HG03457 (cell line): ENCODE results near the gene DIP2C.
"Not testable (repeated sequence)": the region's sequence is repeated elsewhere in the genome, so short reads cannot be mapped to it uniquely, and the experiment has no call there.

Experiments used
- ATAC-seq: cut with Tn5 transposase; IDR thresholded peaks from one replicate; pipeline ENCODE4 v1.9.1; 2021; ENCODE audit warnings: moderate number of reproducible peaks; ENCODE audit not compliant: unreplicated experiment

DIP2C gene

DNA sequence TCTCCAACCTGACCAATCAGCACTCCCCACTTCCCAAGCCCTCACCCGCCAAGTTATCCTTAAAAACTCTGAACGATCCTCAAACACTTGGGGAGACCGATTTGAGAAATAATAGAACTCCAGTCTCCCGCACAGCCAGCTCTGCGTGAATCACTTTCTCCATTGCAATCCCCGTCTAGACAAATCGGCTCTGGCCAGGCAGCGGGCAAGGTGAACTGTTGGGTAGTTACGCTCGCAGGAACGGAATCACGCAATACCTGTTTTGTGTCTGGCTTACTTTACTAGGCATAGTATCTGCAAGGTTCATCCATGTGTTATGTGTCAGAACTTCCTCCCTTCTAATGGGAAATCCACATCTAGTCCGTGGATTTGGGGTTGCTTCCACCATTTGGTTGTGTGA, 282.5 kb downstream of the DIP2C start:
- ATAC-seq = no peak

DNA sequence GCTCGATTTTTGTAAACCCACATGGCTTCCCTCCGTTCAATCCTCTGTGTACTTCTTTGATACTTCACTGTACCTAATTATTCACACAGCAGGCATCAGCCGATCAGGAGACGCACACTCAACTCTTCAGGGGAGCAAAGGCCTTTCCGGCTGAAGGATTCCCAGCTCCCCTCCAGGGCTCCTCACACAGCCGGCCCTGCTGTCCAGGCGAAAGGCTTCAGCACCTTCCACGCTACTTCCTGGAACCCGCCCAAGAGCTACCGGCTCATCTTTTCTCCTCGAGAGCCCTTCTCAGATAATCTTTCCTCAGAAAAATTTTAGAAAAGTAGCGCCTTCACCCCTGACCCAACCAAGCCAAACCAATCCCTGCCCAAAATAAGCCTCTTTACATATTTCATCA, 283.8 kb downstream of the DIP2C start:
- ATAC-seq = no peak

DNA sequence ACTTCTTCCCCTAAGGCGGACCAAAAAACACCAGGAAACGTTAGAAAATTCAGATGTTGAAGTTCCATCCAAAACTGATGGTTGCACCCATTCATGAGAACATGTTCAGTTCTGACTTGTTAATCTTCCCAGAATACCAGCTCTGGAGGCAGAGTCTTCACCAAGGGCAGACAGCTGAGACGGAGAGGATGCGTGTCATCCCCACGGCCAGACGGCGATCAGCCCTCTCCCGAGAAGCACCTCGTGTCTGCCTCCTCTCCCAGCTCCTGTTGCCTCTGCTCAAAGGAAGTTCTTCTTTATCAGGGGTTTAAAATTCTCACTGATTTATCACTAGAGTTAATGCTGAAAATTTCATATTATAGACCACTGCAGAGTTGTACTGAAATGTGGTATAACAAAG, 284.5 kb downstream of the DIP2C start:
- ATAC-seq = no peak

DNA sequence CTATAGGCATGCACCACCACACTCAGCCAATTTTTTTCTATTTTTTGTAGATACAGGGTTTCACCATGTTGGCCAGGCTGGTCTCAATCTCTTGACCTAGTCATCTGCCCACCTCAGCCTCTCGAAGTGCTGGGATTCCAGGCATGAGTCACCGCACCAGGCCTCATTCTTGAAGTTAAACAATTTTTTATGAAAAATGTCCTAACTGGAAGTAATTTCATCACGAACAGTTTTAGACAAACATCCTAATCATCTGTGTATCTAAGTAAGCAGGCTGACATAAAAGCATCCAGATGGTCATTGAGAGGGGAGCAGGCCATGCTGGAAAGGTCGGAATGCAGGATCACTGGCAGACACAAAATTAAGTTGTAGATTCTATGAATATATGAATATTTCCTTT, 285.1 kb downstream of the DIP2C start:
- no peak for ATAC-seq

- no peak for ATAC-seq
Observed at GRCh38 chr10:398954-399353, 290.5 kb downstream of the DIP2C start.

GRCh38 chr10:397321-398068, 292.0 kb downstream of the DIP2C start:
- no peak for ATAC-seq

GRCh38 chr10:396535-397220, 292.8 kb downstream of the DIP2C start:
- ATAC-seq = no peak

DNA sequence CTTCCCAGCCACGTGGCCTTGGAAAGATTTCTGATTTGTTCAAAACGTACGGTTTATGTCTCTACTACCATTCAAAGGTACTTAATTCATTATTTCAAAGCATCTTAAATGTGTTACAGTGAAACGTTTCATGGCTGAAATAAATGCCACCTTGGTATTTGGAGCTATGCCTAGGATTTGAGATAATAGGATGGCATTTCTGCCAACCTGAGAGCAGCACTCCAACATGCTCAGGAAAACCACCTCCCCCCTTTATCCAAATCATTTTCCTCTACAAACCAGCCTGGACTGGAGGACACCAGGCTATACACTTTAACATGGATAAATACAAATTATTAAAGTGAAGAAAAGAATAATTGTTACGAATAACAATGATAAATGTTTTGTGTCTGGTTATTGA, 293.4 kb downstream of the DIP2C start:
- no peak for ATAC-seq

DNA sequence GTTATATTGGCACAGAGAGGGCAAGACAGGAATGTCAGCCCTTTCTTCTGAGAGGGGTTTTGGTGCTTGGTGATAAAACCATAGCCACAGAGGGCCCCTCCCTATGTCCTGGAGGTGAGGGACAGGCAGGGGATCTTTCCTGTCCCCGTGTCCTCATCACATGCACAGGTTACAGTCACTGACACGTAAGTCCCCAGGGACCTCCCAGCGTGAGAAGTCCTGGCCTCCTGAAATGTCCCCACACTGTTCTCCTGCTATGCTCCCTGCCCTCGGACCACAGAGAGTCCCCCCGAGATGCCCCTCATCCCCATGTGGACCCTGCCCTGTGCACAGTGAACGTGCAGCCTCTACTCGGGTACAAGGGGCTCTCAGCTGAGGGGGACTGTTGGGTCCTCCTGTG, 293.8 kb downstream of the DIP2C start:
- no peak for ATAC-seq

DNA sequence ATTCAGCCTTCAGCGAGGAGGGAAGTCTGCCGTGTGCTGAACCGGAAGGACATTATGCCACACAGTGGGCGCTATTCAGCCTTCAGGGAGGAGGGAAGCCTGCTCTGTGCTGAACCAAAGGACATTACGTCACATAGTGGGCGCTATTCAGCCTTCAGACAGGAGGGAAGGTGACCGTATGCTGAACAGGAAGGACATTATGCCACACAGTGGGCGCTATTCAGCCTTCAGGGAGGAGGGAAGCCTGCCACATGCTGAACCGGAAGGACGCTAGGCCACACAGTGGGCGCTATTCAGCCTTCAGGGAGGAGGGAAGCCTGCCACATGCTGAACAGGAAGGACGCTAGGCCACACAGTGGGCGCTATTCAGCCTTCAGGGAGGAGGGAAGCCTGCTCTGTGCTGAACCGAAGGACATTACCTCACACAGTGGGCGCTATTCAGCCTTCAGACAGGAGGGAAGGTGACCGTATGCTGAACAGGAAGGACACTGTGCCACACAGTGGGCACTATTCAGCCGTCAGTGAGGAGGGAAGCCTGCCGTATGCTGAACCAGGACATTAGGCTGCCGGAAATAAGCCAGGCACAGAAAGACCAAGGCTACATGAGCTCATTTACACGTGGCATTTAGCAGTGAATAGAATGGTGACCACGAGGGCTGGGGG, 294.9 kb downstream of the DIP2C start:
- not testable (repeated sequence) for ATAC-seq

- ATAC-seq = no peak
Observed at GRCh38 chr10:393787-394438, 295.6 kb downstream of the DIP2C start.

DNA sequence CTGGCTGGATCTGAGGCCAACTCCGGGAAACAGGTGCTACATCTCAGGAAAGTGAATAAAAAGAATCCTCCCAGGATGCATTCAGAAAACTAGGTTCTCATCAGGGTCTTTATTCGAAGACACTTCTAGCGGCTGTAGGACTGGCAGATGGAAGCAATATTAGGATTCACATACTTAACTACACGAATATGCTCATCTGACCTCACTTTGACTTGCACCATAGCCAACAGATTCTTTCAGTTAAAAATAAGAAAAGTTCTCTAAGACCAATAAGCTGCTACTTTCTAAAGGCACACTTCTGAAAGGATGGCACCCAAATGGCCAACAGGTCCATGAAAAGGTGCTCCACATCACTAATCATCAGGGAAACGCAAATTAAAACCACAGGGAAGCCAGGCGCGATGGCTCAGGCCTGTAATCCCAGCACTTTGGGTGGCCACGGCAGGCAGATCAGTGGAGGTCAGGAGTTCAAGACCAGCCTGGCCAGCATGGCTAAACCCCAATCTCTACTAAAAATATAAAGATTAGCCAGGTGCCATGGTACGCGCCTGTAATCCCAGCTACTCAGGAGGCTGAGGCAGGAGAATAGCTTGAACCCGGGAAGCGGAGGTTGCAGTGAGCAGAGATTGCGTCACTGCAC, 296.2 kb downstream of the DIP2C start:
- ATAC-seq = no peak

DNA sequence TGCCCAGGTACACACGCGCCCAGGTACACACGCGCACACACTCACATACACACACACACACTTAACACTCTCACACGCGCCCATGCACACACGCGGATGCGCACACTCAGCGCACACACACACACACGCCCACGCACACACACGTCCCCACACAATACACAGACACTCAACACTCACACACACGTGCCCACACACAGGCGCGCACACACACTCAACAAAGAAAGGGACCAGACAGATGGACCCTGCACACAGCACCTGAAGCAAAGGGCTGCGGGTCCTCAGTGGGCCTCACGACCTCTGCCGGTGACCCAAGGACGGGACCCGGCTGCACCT, 296.8 kb downstream of the DIP2C start:
- no peak for ATAC-seq

DNA sequence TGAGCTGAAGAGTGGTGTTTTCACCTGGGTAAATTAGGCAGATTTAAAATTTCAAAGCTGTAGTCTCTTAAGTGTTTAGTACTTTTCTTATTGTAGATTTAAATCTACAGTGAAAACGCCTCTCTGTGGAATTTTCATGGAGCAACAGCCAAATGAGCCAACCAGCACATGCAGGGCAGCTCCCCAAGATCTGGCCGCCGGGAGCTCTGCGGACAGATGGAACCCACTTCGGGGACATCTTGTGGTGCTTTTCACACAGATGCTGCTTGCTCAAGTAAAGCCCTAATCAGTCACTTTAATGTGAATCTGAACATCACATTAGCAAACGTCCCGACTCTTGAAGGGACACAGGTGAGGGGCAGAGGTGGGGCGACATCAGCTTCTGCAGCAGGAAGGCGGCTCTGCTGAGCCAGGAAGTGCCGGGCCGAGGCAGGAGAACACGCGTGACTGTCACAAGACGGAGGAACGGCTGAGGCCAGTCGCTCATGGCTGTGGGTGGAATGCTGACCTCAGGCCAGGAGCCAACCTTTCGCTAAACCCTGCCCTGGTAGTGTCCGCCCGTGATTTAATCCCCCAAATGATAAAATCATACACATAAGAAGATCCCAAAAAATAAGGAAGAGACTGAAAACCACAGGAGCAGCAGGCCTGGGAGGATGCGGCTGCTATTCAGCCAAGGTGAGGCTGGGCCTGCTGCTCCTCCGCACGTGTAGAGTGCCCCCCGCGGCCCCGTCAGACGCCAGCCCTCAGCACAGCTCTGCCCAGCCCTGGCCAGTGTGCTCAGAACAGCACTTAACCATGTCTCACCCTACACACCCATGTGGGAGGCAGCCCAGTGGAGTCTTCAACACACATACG, 297.4 kb downstream of the DIP2C start:
- no peak for ATAC-seq

DNA sequence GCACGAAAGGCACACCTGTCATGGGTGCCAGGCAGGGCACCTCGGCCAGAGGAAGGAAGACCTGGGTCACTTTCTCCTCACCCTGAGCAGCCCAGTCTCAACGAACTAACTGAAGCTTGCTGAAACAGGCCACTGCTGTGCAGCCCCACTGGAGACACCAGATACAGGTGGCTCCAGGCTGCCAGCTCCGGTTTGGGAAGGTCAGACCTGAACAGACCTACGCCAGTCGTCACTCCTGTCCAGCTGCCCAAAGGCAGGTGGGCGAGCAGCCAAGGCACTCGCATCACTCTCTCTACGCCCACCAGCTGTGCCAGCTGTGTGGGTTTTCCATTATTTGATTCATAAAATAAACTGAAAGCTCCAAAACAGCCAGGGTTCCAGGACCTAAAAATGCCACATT, 298.2 kb downstream of the DIP2C start:
- no peak for ATAC-seq

GRCh38 chr10:390449-391100, 298.9 kb downstream of the DIP2C start:
- no peak for ATAC-seq

DNA sequence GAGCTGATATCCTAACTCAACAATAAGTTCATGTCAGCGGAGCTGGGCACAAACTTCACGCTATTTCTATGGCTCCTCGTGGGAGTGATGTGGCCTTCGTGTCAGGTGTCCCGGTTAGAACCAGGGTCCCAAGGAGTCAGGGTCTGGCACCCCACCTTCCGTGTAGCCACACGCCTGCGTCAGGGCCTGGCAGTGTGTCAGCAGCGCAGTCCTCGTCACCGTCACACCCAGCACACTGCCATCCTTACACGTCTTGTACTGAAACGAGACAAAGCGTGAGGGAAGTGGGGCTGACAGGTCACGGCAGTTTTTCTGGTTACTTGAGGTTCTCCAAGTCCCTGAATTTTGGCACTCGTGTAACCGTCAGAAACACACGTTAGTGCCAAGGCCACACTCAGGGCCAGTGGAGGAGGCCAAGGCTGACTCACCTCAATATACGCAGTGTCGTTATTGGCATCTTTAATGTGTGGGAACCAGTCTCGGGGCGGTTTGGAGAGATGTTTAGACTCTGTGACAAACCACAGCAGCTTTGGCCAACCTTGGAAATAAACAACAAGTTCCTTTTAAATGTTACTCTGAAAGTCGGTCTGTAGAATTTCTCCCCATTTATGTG, 299.5 kb downstream of the DIP2C start:
- ATAC-seq = no peak

- no peak for ATAC-seq
Observed at GRCh38 chr10:389261-389790, 300.1 kb downstream of the DIP2C start.

- no peak for ATAC-seq
Observed at GRCh38 chr10:388661-389045, 300.8 kb downstream of the DIP2C start.
